MM.1S (cell line): ENCODE measurements around the gene CLEC16A.

Experiments
- CTCF ChIP-seq: fragments of 300-600 bp; sonication (generic); IDR thresholded peaks from 2 replicates; pipeline ENCODE4 v1.5.1; 2016; ENCODE audit warnings: antibody characterized with exemption, low read length, mixed read lengths
- EZH2 ChIP-seq: fragments of 300-600 bp; sonication (generic); optimal IDR thresholded peaks from 2 replicates; pipeline ENCODE3; 2017; ENCODE audit warnings: low read depth, mild to moderate bottlenecking, antibody characterized with exemption, low read length, mixed read lengths

GRCh38 chr16:11134722-11135463 lies 190.5 kb downstream of the CLEC16A start:
- no peak for TF ChIP-seq CTCF
- no peak for TF ChIP-seq EZH2
